Activated gamma-delta T cell treated with anti-CD3 and anti-CD28 coated beads, Interleukin-2, amount 50 U/mL, for 16 hours (primary cell): ENCODE measurements around the gene ERCC6L2.
A peak's percentile ranks its signal among the peaks of the same experiment; 100 is the strongest.

Experiments used
- DNase-seq: peaks from one replicate; pipeline ENCODE4 v3.0.0-alpha.2; 2020; ENCODE audit warnings: low read depth

Gene ERCC6L2

DNA sequence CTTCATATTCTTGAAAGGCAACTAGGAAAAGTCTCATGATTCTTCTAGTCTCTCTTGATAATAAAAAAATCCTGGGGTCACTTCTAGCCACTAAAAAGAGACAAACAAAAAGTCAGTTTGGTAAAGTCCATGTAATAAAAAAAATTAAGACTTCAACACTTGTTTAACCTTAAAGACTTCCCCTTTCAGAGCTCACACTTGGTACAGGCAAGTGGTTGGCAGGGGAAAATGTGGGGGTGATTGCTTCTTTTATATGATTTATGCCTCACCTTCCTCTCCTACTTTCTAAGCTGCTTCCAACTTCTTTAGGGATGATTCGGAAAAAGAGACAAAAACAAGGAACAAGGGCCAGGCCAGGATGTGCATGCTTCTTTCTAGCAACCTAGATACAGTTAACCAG lies 5.1 kb upstream of the ERCC6L2 start:
- no peak for DNase-seq

DNA sequence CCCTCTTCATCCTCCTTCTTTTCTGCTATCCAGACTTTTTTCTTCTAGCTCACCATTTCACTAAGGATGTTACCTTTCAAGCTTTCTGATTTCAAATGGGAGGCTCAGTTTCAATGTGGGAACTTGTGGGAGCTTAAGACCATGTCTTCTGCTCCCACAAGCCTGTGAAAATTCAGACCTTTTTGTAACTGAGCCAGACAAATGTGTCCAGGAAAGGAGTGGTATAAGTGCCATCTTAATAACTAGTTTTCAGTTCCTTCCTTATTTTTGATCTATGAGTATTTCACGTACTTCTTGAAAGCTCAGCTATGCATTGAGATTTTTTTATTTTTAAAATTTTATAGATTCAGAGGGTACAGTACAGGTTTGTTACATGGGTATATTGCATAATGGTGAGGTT lies 4.6 kb upstream of the ERCC6L2 start:
- no peak for DNase-seq

DNA sequence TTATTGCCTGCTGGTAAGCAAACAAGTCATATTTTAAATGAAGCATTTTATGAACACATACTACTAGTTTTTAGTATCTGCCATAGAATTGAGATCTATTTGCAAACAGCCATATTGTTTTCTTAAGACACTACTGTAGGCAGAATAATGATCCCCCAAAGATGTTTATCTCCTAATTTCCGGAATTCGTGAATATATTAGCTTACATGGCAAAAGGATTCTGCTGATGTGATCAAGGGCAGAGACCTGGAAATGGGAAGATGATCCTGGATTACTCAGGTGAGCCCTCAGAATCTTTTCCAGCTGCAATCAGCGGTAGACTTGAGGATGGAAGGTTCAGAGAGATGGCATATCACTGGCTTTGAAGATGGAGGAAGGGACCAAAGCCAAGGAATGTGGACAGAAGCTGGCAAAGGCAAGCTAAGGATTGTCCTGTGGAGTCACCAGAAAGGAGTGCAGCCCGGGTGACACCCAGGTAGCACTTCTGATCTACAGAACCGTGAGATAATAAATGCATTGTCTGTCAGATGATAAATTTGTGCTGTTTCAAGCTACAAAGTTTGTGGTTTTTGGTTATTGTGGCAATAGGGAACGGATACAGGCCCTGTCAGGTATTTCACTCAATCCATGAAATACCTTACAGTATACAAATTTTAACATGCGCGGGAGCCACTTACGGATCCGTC lies 1.0 kb upstream of the ERCC6L2 start:
- DNase-seq = no peak

DNA sequence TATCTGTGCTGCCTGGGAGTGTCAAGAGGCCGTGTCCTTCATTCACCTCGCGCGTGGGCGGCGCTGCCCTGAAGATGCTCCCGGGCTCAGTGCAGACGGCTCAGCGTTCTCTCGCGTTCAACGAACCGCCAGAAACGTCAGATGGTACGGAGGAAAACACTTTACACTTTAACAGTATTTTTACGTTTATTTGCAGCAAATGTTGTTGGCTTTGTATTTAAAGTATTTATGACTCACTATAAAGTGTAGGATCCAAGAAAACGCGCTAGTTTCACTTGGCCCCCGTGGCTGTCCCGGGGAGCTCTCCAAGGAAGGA lies 544 bp upstream of the ERCC6L2 start:
- peak; percentile 56 for DNase-seq

DNA sequence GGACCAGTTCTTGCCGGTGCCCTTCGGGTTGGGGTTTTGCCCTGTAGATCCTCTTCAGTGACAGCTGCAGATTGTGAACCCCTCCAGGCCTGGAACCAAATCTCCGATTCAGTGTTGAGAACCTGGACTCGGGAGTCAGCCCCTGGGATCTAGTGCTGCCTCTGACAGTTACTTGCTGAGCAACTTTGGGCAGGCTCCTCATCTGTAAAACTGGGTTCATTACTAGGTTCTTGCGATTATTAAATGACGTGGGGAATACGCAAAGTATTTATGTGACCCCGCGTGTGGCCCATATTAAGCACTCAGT lies 600 bp downstream of the ERCC6L2 start:
- DNase-seq = no peak

DNA sequence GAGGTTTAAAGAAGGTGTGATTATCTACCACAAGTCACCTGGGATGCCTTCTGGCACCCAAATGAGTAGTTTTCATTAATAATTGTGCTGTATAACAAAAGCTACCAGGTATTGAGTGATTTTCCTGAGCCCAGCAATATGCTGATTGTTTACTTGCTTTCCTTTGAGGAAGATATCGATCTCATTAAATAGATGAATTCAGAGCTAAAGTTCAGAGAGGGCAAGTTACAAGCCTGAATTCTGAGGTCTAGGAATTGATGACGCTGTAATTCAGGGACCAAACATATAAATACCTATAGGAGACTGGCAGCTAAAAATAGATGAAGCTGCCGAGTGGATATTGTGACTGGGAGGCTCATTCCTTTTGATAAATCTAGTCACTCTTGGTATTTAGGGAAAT lies 1.1 kb downstream of the ERCC6L2 start:
- DNase-seq = no peak

DNA sequence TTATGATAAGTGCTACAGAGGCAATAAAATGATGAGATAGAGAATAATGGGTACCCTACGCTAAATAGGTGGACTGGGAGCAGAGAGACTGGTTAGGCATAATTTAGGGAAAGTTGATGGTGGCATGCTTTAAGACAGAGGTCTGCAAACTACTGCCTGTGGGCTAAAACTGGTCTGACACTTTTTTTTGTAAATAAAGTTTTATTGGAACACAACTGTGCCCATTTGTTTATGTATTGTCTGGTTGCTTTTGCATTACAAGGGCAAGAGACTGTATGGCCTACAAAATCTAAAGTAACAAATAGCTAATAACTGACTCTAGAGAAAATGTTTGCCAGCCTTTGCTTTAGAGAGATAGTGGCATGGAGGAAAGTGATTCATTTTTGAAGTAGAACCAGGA lies 2.5 kb downstream of the ERCC6L2 start:
- no peak for DNase-seq

DNA sequence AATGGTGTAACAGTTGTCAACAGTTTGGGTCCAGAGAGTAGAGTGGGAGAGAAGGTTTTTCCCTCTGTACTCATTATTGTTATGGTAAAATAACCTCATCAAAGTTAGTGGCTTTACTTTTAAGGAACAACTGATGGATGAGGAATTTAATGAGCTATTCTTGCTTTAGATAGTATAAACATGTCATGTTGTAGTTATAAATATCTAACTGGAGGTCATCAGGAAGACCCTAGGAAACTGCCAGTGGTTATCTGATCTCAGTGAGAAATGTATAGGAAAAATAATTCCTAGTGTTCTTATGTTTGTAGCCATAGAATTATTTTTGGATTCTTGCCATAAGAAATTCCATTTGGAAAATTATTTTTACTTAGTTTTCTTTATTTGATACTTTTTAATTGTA lies 4.1 kb downstream of the ERCC6L2 start:
- no peak for DNase-seq

DNA sequence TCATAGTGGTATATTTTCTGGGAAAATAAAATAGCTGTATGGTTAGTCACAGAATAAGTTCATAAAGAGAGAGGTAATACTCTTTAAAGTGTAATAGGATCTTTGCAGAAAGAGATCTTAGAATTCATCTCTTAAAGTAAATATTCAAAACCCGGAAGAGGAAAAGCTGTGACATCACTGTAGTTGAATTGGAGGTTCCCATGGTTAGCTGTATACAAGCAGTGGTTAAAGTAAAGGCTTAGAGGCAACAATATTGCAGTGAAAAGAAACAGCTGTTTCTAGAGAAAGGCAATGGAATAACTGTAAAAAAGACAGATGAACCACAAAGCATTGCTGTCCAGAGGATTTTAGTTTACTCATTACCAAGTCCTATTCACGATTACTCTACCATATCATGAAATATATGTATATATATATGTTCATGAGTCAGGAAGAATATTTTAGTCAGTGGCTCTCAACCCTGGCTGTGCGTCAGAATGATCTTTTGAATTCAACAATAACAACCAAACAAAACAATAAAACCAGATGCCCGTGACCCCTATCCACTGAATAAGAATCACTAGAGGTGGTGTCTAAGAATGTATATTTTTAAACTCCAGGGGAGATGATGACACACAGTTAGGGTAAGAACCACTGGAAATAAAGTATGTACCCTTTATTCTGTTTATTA lies 4.7 kb downstream of the ERCC6L2 start:
- DNase-seq = no peak

DNA sequence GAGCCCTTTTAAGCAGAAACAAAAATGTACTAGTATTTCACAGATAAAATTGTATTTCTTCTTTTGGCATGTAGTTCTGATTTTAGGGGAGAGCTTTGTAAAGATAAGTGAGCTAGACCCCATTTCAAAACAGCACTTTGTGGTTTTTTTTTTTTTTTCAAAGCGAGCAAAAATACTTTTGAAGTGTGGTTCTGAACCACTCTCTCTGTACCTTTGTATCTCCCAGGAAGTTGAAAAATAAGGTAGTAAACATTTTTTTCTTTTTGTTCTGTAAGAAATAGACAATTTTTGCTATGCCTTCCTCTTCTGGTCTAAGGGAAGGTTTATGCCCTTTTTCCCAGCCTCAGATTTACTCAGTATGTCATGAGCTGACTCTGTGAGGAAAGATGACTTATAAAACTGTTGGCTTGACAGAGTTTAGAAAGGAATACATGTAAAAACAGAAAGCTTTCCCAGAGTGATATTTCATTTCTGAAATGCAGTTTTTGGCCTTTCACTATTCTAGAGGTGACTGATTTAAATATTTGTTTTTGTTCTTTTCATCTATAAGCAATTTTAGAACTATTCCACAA lies 12.5 kb downstream of the ERCC6L2 start:
- no peak for DNase-seq

DNA sequence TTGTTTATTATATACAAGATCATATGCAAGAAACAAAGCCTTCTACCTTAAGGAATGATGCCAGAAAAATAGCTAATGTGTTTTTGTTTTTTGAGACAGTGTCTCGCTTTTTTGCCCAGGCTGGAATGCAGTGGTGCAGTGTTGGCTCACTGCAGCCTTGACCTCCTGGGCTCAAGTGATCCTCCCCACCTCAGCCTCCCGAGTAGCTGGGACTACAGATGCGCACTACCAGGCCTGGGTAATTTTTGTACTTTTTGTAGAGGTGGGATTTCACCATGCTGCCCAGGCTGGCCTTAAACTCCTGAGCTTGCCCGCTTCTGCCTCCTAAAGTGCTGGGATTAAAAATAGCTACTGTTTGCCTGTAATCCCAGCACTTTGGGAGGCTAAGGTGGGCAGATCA lies 15.1 kb downstream of the ERCC6L2 start:
- DNase-seq = no peak

DNA sequence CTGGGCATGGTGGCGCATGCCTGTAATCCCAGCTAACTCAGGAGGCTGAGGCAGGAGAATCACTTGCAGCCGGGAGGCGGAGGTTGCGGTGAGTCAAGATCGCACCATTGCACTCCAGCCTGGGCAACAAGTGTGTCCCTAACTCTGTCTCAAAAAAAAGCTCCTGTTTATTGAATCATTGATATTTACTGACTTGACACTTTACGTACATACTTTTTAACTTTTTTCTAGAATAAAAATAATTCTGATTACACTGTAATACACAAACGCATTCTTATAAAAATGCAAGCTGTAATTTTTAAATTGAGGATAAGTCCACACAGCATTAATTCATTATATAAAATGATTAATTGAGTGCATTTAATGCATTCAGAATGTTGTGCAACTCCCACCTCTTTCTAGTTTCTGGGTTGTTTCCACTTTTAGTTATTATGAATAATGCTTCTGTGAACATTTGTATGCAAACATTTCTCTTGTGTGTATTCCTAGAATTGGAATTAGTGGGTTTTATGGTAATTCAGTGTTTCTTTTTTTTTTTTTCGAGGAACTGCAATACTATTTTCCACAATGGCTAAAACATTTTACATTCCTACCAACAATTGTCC lies 15.7 kb downstream of the ERCC6L2 start:
- no peak for DNase-seq

DNA sequence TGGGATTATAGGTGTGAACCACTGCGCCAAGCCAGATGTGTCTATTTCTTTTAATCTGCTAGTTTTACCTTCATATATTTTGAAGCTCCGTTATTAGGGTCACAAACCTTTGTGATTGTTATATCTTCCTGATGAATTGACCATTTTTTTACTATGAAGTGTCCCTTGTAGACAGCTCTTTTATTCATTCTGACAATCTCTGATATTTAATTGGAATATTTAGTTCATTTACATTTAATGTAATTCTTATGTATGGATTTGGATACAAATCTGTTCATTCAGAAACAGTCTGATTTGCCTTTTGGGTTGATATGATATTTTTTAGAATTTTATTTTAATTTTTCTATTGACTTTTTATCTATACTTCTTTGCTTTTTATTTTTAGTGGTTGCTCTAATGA lies 17.2 kb downstream of the ERCC6L2 start:
- no peak for DNase-seq

DNA sequence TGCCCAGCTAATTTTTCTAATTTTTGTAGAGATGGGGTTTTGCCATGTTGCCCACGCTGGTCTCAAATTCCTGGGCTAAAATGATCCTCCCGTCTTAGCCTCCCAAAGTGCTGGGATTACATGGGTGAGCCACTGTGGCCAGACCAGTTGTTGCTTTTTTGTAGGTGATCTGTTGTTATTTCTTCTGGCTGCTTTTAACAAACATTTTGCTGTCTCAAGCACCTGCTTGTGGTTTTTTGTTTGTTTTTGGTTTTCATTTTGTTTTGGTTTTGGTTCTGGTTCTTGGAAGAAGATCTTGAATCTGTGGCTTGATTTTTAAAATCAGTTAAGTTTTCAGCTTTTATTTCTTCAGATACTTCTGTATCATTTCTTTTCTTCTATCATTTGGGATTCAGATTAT lies 21.1 kb downstream of the ERCC6L2 start:
- no peak for DNase-seq

DNA sequence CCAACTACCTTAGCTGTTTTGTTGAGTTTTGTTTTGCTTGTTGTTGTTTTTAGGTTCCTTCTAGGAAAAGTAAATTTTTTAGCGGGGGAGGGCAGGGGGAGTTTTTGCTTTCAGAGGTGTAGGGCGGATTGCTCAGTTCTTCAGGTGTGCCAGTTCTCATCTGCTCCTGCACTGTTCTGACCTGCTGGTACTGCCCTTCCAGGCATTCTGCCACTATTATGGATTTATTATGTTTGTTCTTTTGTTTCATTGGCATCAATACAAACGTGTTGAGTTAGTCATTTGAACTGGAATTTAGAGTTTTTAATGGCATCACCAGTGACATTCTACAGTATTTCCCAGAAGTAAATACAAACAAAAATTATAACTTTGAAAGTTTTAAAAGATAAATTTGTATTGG lies 26.0 kb downstream of the ERCC6L2 start:
- no peak for DNase-seq

DNA sequence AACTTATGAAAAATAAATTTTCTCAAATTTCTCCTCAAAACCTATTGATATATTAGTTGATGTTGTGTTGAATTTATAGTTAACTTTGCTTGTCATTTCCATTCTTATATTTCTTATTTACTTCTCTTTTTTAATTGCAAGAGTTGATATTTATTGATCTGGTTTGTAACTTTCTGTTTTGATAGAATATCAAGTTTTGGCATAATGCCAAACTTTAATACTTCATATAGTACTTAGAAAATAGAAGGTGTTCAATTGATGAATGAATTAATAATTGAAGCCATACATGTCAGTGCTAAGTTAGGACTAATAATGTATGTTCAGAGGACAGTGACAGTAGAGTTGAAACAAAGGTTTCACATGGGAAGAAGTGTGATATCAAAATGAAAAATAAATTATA lies 27.9 kb downstream of the ERCC6L2 start:
- DNase-seq = no peak

DNA sequence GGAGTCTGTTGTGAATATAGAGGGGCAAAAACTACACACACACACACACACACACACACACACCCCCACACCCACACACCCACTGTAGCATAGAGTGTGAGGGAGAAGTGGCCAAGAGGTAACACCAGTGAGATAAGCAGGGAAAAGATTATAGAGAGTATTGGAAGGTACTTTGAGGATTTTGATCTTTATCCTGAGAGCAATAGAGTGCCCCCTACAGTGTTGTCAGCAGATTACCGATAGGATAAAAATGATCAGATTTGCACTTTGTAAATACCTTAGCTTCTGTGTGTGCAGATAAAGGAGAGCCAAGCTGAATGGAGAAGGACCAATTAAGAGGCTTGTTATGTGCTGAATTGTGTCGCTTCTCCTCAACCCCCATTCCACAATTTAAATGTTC lies 32.3 kb downstream of the ERCC6L2 start:
- DNase-seq = no peak

DNA sequence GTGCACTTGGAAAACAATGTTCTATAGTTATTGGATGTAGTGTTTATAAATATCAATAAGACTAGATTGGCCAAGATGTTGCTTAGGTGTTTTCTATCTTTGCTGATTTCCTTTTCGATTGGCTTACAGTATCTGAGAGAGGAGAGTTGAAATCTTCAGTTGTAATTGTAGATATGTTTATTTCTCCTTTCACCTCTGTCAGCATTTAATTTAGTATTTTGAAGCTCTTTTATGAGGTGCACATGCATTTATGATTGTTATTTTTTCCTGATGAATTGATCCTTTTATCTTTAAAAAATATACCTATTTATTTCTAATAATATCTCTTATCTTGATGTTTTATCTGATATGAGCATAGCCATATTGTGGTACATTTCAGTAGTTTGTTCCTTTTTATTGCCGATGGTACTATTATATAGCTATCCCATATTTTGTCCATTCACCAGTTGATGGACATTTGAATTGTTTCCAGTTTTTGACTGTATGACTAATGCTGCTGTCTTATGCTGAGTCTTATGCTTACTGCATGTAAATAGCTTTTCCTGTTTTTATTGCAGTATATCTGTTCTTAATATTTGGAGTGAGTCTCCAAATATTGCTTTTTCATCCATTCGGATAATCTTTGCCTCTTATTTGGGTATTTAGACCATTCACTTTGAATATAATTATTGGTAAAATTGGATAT lies 34.7 kb downstream of the ERCC6L2 start:
- DNase-seq = no peak

DNA sequence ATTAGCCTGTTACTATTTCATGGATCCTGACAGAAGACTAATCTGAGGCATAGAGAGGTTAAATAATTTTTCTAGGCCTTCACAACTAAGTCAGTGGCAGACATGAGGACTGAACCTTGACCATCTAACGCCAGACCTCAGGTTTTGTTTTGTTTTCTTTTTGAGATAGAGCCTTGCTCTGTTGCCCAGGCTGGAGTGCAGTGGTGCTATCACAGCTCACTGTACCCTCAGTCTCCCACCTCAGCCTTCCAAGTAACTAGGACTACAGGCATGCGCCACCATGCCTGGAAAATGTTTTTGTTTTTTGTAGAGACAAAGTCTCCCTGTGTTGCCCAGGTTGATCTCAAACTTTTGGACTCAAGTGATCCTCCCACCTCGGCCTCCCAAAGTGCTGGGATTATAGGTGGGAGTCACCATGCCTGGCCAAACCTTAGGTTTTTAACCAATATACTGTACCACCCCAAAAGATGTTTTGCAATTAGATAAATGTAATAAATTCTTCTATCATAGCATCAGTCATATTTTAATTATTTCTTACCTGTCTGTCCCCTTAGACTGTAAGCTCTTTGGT lies 35.4 kb downstream of the ERCC6L2 start:
- DNase-seq = no peak

DNA sequence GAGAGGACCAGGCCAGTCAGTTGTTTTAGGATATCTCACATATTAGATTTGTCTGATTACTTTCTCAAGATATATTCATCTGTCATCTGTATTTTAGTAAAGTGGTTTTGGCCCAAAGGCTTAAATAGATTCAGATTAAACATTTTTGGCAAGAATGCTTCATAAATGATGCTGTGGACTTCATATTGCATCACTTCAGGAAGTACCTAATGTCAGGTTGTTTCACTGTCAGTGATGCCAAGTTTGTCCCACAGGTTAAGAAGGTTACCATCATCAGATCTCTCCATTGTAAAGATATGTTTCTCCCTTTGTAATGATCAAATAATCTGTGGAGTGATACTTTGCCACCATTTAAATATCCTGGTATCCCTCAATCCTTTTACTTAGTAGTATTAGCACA lies 37.3 kb downstream of the ERCC6L2 start:
- DNase-seq = no peak

DNA sequence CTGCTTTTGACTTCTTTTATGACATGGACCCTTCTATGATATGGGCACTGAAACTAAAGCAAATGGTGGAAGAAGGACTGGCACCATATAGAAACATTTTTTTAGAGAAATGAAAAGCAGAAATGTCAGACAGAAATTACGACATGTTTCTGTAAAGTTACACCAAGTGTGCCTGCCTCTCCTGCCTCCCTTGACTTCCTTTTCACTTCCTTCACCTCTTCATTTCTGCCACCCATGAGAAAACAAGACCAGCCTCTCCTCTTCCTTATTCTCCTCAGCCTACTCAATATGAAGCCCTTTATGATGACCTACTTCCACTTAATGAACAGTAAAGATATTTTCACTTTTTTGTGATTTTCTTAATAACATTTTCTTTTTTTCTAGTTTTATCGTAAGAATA lies 44.5 kb downstream of the ERCC6L2 start:
- DNase-seq = no peak

DNA sequence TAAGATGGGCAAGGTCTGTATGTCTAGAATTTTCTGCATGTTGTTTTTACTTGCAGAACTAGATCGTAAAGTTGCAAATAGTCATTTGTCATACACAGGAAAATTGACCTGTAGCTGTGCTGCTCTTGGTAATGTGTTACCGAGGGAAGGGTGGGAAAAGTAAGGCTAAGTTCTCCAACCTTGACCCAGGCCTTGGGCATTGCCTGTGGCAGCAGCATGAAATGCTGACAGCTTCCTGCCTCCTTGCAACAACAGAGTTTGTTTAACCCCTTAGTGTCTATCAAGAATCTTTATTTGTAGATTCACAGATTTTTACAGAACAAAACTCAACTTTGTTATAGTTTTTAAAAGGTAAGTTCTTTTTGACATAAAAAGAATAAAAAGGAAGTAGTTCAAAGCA lies 48.3 kb downstream of the ERCC6L2 start:
- DNase-seq = no peak

DNA sequence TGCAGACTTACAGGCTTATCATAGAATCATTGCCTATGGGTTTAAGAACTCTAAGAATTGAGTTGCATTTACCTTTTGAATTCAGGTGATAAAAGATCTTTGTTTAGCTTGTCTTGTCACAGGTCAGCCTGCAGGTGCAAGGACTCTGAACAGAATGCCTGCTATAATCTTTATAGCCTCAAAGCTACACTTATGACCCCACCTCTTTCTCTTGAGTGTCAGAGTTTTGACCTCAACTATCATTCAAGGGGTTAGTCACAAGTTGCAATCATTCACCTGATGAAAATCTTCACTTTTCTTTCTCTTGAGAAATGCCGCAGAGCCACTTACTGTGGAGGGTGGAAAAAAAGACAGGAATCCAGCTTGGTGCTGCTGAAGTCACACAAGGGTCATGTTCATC lies 49.5 kb downstream of the ERCC6L2 start:
- no peak for DNase-seq
